Astrocyte (in vitro differentiated cells and primary cell): Measurements from ENCODE around the gene NUP153.

Experiments used
- CTCF ChIP-seq: IDR thresholded peaks from 2 replicates; pipeline ENCODE4 v1.5.1; 2011; ENCODE audit warnings: low read depth, mild to moderate bottlenecking, inconsistent platforms, low read length, moderate library complexity; ENCODE audit not compliant: insufficient read depth
- EZH2 ChIP-seq: IDR thresholded peaks from 2 replicates; pipeline ENCODE4 v1.6.1; 2012; ENCODE audit warnings: mild to moderate bottlenecking, low read length, inconsistent platforms; ENCODE audit not compliant: insufficient read depth

- no peak for TF ChIP-seq CTCF
- no peak for TF ChIP-seq EZH2
Measured at GRCh38 chr6:17638212-17638715, 68.5 kb downstream of the NUP153 start.
